ENCODE data around the gene SERINC3. TPM values are rescaled to one million over a fixed set of nuclear protein-coding genes. Genes with fewer than 3 reads are reported as not detected.

Gene SERINC3
- polyA plus RNA-seq, 1 donor from 2014 or later, result 64.5 TPM

DNA sequence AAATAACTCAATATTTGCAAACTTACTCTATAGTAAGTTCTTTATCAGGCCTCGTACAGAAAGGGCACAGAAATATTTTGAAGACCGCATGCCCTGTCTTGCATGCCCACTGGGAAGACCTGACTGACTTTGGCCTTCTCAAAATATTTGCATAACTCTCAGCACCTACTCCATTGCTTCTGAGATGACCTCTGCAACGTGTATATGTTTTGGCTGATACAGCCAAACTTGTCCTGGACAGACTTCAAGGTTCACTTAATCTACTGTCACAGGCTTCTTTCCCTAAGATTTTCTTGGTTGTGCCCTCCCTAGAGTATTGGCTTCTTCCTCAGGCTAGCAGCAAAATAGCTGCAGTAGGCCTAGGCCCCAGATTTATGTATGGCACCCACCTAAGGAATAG lies 21.5 kb upstream of the SERINC3 start:
- H3K4me2 ChIP-seq (ENCODE audit: low read length), result no peak overlapping the region
- H3K9me2 ChIP-seq (ENCODE audit: insufficient read depth, low read length), result no peaks in the 10 kb centered on the region
- TF ChIP-seq REST (IDR thresholded peaks at IDR 0.05; ENCODE audit: borderline replicate concordance) (no peak), EP300 (conservative IDR thresholded peaks at IDR 0.05; ENCODE audit: poor library complexity, severe bottlenecking) (no peak), MXI1 (conservative IDR thresholded peaks at IDR 0.05; ENCODE audit: poor library complexity, severe bottlenecking) (no peak), CTCF (IDR thresholded peaks at IDR 0.05; ENCODE audit: poor library complexity, severe bottlenecking) (no peak), EZH2 (IDR thresholded peaks at IDR 0.05; ENCODE audit: borderline replicate concordance, insufficient read depth, low read length, poor library complexity, severe bottlenecking) (no peak), POLR2AphosphoS5 (IDR thresholded peaks at IDR 0.05) (no peak), TAF1 (IDR thresholded peaks at IDR 0.05; ENCODE audit: low read depth) (no peak), RAD21 (conservative IDR thresholded peaks at IDR 0.05) (no peak), SMC3 (conservative IDR thresholded peaks at IDR 0.05; ENCODE audit: poor library complexity) (no peak)
- no peaks in the 10 kb centered on the region for H3K9me3 ChIP-seq (ENCODE audit: low read length)
- no peak overlapping the region for H2AFZ ChIP-seq (ENCODE audit: low read depth, low read length)
- peaks cover 16% of the 10 kb centered on the region for H3K79me2 ChIP-seq (replicated peaks; ENCODE audit: insufficient read depth, low read length)
- H3K27me3 ChIP-seq (ENCODE audit: insufficient read depth, low read depth, low read length), result no peaks in the 10 kb centered on the region
- H3F3A ChIP-seq (ENCODE audit: insufficient read depth, low read length, poor library complexity, severe bottlenecking), result no peaks in the 10 kb centered on the region
- no peak overlapping the region for H3K4me3 ChIP-seq (ENCODE audit: low read length)
- no peak overlapping the region for H3K9ac ChIP-seq (ENCODE audit: low read length)
- no peaks in the 10 kb centered on the region for H4K20me1 ChIP-seq (ENCODE audit: insufficient read depth)
- H3K36me3 ChIP-seq (ENCODE audit: insufficient read depth, low read length), result no peaks in the 10 kb centered on the region
- H3K27ac ChIP-seq (ENCODE audit: low read length), result no peak overlapping the region

GRCh38 chr20:44542890-44543289 lies 21.0 kb upstream of the SERINC3 start:
- H3K27ac ChIP-seq (ENCODE audit: low read length), result no peak overlapping the region
- no peaks in the 10 kb centered on the region for H4K20me1 ChIP-seq (ENCODE audit: insufficient read depth)
- peaks cover 13% of the 10 kb centered on the region for H3K79me2 ChIP-seq (replicated peaks; ENCODE audit: insufficient read depth, low read length)
- H3K27me3 ChIP-seq (ENCODE audit: insufficient read depth, low read depth, low read length), result no peaks in the 10 kb centered on the region
- no peaks in the 10 kb centered on the region for H3K9me3 ChIP-seq (ENCODE audit: low read length)
- H3K4me3 ChIP-seq (ENCODE audit: low read length), result no peak overlapping the region
- no peaks in the 10 kb centered on the region for H3F3A ChIP-seq (ENCODE audit: insufficient read depth, low read length, poor library complexity, severe bottlenecking)
- H3K9me2 ChIP-seq (ENCODE audit: insufficient read depth, low read length), result no peaks in the 10 kb centered on the region
- no peak overlapping the region for H2AFZ ChIP-seq (ENCODE audit: low read depth, low read length)
- H3K4me2 ChIP-seq (ENCODE audit: low read length), result no peak overlapping the region
- no peaks in the 10 kb centered on the region for H3K36me3 ChIP-seq (ENCODE audit: insufficient read depth, low read length)
- H3K9ac ChIP-seq (ENCODE audit: low read length), result no peak overlapping the region
- TF ChIP-seq RAD21 (conservative IDR thresholded peaks at IDR 0.05), result no peak
- TF ChIP-seq MXI1 (conservative IDR thresholded peaks at IDR 0.05; ENCODE audit: poor library complexity, severe bottlenecking), result no peak
- no peak for TF ChIP-seq EP300 (conservative IDR thresholded peaks at IDR 0.05; ENCODE audit: poor library complexity, severe bottlenecking)
- TF ChIP-seq CTCF (IDR thresholded peaks at IDR 0.05; ENCODE audit: poor library complexity, severe bottlenecking), result no peak
- no peak for TF ChIP-seq REST (IDR thresholded peaks at IDR 0.05; ENCODE audit: borderline replicate concordance)
- no peak for TF ChIP-seq SMC3 (conservative IDR thresholded peaks at IDR 0.05; ENCODE audit: poor library complexity)
- no peak for TF ChIP-seq TAF1 (IDR thresholded peaks at IDR 0.05; ENCODE audit: low read depth)
- TF ChIP-seq EZH2 (IDR thresholded peaks at IDR 0.05; ENCODE audit: borderline replicate concordance, insufficient read depth, low read length, poor library complexity, severe bottlenecking), result no peak
- TF ChIP-seq POLR2AphosphoS5 (IDR thresholded peaks at IDR 0.05), result no peak

Data from neural cell (in vitro differentiated cells).